ENCODE measurements around the gene DIP2C.

The DIP2C gene

GRCh38 chr10:566241-566885 lies 123.1 kb downstream of the DIP2C start:
- FAIRE-seq (no peak), DNase-seq (ENCODE audit: insufficient read length) (no peak)
- TF ChIP-seq TAF1 (IDR thresholded peaks at IDR 0.05; ENCODE audit: borderline replicate concordance, low read depth, low read length) = no peak
- no peak for TF ChIP-seq POLR2AphosphoS5 (IDR thresholded peaks at IDR 0.05; ENCODE audit: low read depth, low read length)
- no peak for TF ChIP-seq POLR2A (IDR thresholded peaks at IDR 0.05; ENCODE audit: low read depth, low read length)

- FAIRE-seq (no peak), DNase-seq (ENCODE audit: insufficient read length) (no peak)
- TF ChIP-seq TAF1 (IDR thresholded peaks at IDR 0.05; ENCODE audit: borderline replicate concordance, low read depth, low read length) (no peak), POLR2A (IDR thresholded peaks at IDR 0.05; ENCODE audit: low read depth, low read length) (no peak), POLR2AphosphoS5 (IDR thresholded peaks at IDR 0.05; ENCODE audit: low read depth, low read length) (no peak)
Measured at GRCh38 chr10:565676-566075, 123.8 kb downstream of the DIP2C start.

- no peak for TF ChIP-seq POLR2AphosphoS5 (IDR thresholded peaks at IDR 0.05; ENCODE audit: low read depth, low read length)
- no peak for TF ChIP-seq POLR2A (IDR thresholded peaks at IDR 0.05; ENCODE audit: low read depth, low read length)
- TF ChIP-seq TAF1 (IDR thresholded peaks at IDR 0.05; ENCODE audit: borderline replicate concordance, low read depth, low read length) = no peak
- no peak for DNase-seq (ENCODE audit: insufficient read length)
- no peak for FAIRE-seq
Measured at GRCh38 chr10:565146-565545, 124.3 kb downstream of the DIP2C start.

- TF ChIP-seq TAF1 (IDR thresholded peaks at IDR 0.05; ENCODE audit: borderline replicate concordance, low read depth, low read length) (no peak), POLR2AphosphoS5 (IDR thresholded peaks at IDR 0.05; ENCODE audit: low read depth, low read length) (no peak), POLR2A (IDR thresholded peaks at IDR 0.05; ENCODE audit: low read depth, low read length) (no peak)
- DNase-seq (ENCODE audit: insufficient read length) = no peak
- FAIRE-seq = no peak
Measured at GRCh38 chr10:563827-564226, 125.6 kb downstream of the DIP2C start.

DNA sequence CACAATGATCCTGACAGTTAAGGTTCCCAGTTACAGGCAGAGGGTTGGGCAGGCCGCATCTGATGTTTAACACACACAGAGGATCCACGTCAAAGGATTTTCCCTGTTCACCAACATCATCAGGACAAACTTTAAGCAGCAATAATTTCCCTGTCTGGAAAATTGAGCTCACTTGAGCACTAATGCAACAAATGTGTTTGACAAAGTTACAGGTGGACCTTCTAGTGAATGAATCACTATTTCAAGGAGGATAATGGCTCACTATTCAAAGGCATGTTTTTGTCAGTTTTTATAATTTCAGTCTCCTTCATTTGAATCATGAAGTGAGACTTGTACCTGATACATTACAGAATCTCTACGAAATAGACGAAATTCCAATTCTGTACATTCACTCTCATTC lies 127.3 kb downstream of the DIP2C start:
- DNase-seq (ENCODE audit: insufficient read length) (no peak), FAIRE-seq (no peak)
- TF ChIP-seq POLR2A (IDR thresholded peaks at IDR 0.05; ENCODE audit: low read depth, low read length) = no peak
- no peak for TF ChIP-seq POLR2AphosphoS5 (IDR thresholded peaks at IDR 0.05; ENCODE audit: low read depth, low read length)
- TF ChIP-seq TAF1 (IDR thresholded peaks at IDR 0.05; ENCODE audit: borderline replicate concordance, low read depth, low read length) = no peak

DNA sequence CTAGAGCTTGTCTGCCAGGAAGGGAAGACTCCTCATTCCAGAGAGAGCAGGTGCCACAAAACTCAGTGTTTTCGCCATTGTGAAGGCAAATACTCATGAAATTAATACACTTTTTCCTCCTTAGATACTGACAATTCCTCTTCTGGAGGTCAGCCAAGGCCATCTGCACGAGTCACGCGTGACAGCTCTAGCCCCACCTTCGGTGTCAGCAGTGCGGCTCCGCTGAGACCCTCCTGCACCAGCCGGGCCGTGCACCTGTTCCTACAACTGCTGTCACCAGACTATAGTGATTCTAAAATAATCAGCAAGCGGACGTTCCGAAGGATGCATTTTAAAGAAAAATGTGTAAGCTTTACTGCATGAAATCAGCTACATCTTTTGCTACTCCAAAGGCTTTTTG lies 127.7 kb downstream of the DIP2C start:
- no peak for TF ChIP-seq TAF1 (IDR thresholded peaks at IDR 0.05; ENCODE audit: borderline replicate concordance, low read depth, low read length)
- no peak for TF ChIP-seq POLR2A (IDR thresholded peaks at IDR 0.05; ENCODE audit: low read depth, low read length)
- TF ChIP-seq POLR2AphosphoS5 (IDR thresholded peaks at IDR 0.05; ENCODE audit: low read depth, low read length) = no peak
- DNase-seq (ENCODE audit: insufficient read length) (no peak), FAIRE-seq (no peak)

- FAIRE-seq (no peak), DNase-seq (ENCODE audit: insufficient read length) (no peak)
- TF ChIP-seq TAF1 (IDR thresholded peaks at IDR 0.05; ENCODE audit: borderline replicate concordance, low read depth, low read length) = no peak
- TF ChIP-seq POLR2AphosphoS5 (IDR thresholded peaks at IDR 0.05; ENCODE audit: low read depth, low read length) = no peak
Measured at GRCh38 chr10:560314-560992, 129.0 kb downstream of the DIP2C start.

DNA sequence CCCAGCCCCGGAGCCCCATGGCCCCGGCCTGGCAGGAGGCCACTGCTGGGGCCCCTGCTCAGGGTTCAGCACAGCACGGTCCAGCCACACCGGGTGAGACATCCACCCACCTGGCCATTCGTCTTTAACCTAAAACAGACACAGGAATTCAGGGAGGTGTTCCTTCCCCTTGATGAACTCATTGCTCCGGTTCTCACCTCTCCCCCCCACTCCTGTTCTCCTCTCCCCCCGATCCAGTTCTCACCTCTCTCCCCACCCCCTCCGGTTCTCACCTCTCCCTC lies 129.8 kb downstream of the DIP2C start:
- DNase-seq (ENCODE audit: insufficient read length) (no peak), FAIRE-seq (no peak)
- TF ChIP-seq POLR2AphosphoS5 (IDR thresholded peaks at IDR 0.05; ENCODE audit: low read depth, low read length) = no peak
- TF ChIP-seq TAF1 (IDR thresholded peaks at IDR 0.05; ENCODE audit: borderline replicate concordance, low read depth, low read length) = no peak
- TF ChIP-seq POLR2A (IDR thresholded peaks at IDR 0.05; ENCODE audit: low read depth, low read length) = no peak

GRCh38 chr10:558891-559766 lies 130.3 kb downstream of the DIP2C start:
- FAIRE-seq = no peak

DNA sequence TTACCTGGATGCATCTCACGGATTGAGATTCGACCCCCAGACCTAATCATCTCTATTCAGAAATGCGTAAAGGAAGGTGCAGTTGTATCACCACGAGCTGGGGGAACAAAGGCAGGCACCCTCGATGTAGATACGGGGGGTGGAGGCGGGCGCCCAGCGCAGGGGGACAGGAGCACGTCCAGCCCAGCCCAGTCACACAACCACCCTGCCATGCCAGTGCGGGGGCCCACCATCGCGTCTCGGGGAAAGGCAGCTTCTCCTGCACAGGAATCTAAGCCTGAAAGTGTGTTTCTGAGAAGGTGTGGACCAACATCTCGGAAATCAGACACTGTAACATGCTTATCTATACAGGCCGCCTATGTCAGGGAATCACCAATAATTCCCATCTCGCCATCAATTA lies 131.1 kb downstream of the DIP2C start:
- no peak for FAIRE-seq
- TF ChIP-seq POLR2AphosphoS5 (IDR thresholded peaks at IDR 0.05; ENCODE audit: low read depth, low read length) = no peak
- no peak for TF ChIP-seq TAF1 (IDR thresholded peaks at IDR 0.05; ENCODE audit: borderline replicate concordance, low read depth, low read length)
- no peak for TF ChIP-seq POLR2A (IDR thresholded peaks at IDR 0.05; ENCODE audit: low read depth, low read length)
- DNase-seq (ENCODE audit: insufficient read length) = no peak

More at GRCh38 chr10:558891-559766, 130.3 kb downstream of the DIP2C start:
- no peak for DNase-seq (ENCODE audit: insufficient read length)
- TF ChIP-seq POLR2AphosphoS5 (IDR thresholded peaks at IDR 0.05; ENCODE audit: low read depth, low read length) (no peak), POLR2A (IDR thresholded peaks at IDR 0.05; ENCODE audit: low read depth, low read length) (no peak), TAF1 (IDR thresholded peaks at IDR 0.05; ENCODE audit: borderline replicate concordance, low read depth, low read length) (no peak)

DNA sequence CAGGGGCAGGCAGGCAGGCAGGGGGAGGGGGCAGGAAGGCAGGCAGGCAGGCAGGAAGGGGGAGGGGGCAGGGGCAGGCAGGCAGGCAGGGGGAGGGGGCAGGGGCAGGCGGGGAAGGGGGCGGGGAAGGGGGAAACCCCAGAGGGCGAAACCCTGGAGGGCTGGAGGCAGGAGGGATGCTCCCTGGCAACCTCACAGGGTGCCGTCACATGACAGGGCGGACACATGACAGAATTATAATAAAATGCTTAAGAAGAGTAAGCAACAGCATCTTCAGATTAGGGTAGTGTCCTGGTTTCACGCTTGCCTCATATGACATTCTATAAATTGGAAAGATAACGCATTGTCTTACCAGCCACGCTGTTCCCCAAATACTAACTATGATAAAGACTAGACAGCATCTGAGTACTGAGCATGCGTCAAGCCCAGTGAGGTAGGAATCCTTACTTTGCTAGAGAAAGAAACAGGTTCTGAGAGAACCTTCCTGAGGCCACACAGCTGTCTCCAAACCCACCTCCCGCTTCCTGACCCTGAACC lies 131.6 kb downstream of the DIP2C start:
- DNase-seq (ENCODE audit: insufficient read length) (no peak), FAIRE-seq (no peak)
- TF ChIP-seq POLR2A (IDR thresholded peaks at IDR 0.05; ENCODE audit: low read depth, low read length) (no peak), TAF1 (IDR thresholded peaks at IDR 0.05; ENCODE audit: borderline replicate concordance, low read depth, low read length) (no peak), POLR2AphosphoS5 (IDR thresholded peaks at IDR 0.05; ENCODE audit: low read depth, low read length) (no peak)

All from GM12892 (cell line).